IgD-negative memory B cell (primary cell): ENCODE results near the gene SPTBN5. TPM values are rescaled to one million over a fixed set of nuclear protein-coding genes. Genes with fewer than 3 reads are reported as not detected.

Source experiments
- H3K27ac Mint-ChIP-seq, 3 donors: one replicate each; pipeline ENCODE4 v1.8.0; 2020 to 2022; ENCODE audit warnings: mild to moderate bottlenecking in 3 of 3, mixed read lengths in 3 of 3, moderate library complexity in 1 of 3
- H3K27me3 Mint-ChIP-seq: one replicate; pipeline ENCODE4 v1.8.0; 2021; ENCODE audit warnings: mixed read lengths
- H3K36me3 Mint-ChIP-seq: one replicate; pipeline ENCODE4 v1.8.0; 2020; ENCODE audit warnings: mild to moderate bottlenecking, mixed read lengths
- H3K4me1 Mint-ChIP-seq, 3 donors: one replicate each; pipeline ENCODE4 v1.8.0; 2020 to 2022; ENCODE audit warnings: mixed read lengths in 3 of 3, mild to moderate bottlenecking in 1 of 3
- H3K4me3 Mint-ChIP-seq, 4 donors: one replicate each; pipeline ENCODE4 v1.8.0; 2020 to 2022; ENCODE audit warnings: mild to moderate bottlenecking in 4 of 4, mixed read lengths in 4 of 4, moderate library complexity in 3 of 4
- H3K9me3 Mint-ChIP-seq, 3 donors: one replicate each; pipeline ENCODE4 v1.8.0; 2020 to 2021; ENCODE audit warnings: mixed read lengths in 3 of 3, mild to moderate bottlenecking in 1 of 3
- polyA plus RNA-seq: library from polyadenylated mRNA; unstranded; fragments of 300-500 nt; fragmentation: Illumina TruSeq; gene quantifications from one replicate; pipeline ENCODE4 v1.2.3, GENCODE V29; 2021

SPTBN5 gene
- polyA plus RNA-seq, 1 donor from 2014 or later, result not detected

GRCh38 chr15:41806291-41807181, 87.3 kb downstream of the SPTBN5 start:
- no peaks in the 10 kb centered on the region for H3K9me3 Mint-ChIP-seq
- peaks cover 1% of the 10 kb centered on the region for H3K36me3 Mint-ChIP-seq
- H3K27me3 Mint-ChIP-seq, result no peaks in the 10 kb centered on the region
- peak overlapping the region in 1 of 4 donors; percentile 22 for H3K4me3 Mint-ChIP-seq
- H3K27ac Mint-ChIP-seq, result no peak overlapping the region
- peaks cover 5 to 6% (median 5%) of the 10 kb centered on the region in 3 donors for H3K4me1 Mint-ChIP-seq

GRCh38 chr15:41805711-41806110, 88.1 kb downstream of the SPTBN5 start:
- H3K4me1 Mint-ChIP-seq, result peaks cover 0 to 4% (median 0%) of the 10 kb centered on the region in 3 donors
- H3K36me3 Mint-ChIP-seq, result peaks cover 4% of the 10 kb centered on the region
- no peak overlapping the region for H3K27ac Mint-ChIP-seq
- no peak overlapping the region for H3K4me3 Mint-ChIP-seq
- H3K27me3 Mint-ChIP-seq, result no peaks in the 10 kb centered on the region
- no peaks in the 10 kb centered on the region for H3K9me3 Mint-ChIP-seq

DNA sequence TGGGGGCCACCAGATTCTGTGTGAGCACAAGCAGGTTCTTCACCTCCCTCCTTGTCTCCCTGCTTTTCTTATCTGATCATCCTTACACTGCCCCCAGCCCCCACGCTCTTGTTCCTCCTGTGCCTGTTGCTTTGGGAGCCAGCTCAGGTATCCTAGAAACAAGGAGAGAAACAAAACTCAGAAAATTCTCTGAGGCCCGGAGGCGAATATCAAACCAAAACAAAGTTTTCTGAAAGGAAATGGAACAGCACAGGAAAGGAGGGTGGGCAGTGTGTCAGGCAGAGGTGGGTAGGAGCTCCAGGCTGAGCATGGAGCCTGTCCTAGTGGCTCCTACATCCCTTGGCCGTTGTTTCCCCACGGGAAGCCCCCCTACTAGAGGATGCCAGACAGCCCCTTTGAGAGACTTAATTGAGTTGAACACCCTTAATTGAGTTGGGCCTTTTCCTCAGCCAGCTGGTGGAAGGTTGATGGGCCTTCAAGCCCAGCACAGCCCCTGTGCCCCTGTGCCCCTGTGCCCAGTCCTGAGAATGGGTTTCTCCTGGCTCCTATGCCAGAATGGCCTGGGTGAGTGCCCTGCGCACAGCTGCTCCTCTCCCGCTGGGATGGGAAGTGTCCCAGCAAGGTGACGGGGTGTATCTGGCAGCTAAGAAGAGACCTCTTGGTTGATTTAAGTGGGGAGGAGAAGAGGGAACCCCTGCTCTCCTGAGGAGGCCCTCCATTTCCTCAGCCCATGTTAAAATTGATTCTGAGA, 88.8 kb downstream of the SPTBN5 start:
- Mint-ChIP-seq H3K9me3 (no peaks in the 10 kb centered on the region), H3K27ac (no peak overlapping the region), H3K36me3 (peaks cover 7% of the 10 kb centered on the region), H3K27me3 (no peaks in the 10 kb centered on the region), H3K4me1 (peaks cover 0 to 3% (median 0%) of the 10 kb centered on the region in 3 donors), H3K4me3 (no peak overlapping the region)

- Mint-ChIP-seq H3K27ac (no peak overlapping the region), H3K9me3 (no peaks in the 10 kb centered on the region), H3K27me3 (no peaks in the 10 kb centered on the region), H3K4me3 (no peak overlapping the region), H3K36me3 (peaks cover 7% of the 10 kb centered on the region), H3K4me1 (no peaks in the 10 kb centered on the region)
Observed at GRCh38 chr15:41804361-41804760, 89.5 kb downstream of the SPTBN5 start.

GRCh38 chr15:41801850-41802455, 91.9 kb downstream of the SPTBN5 start:
- Mint-ChIP-seq H3K4me3 (no peak overlapping the region), H3K36me3 (peaks cover 7% of the 10 kb centered on the region), H3K4me1 (peaks cover 0 to 2% (median 0%) of the 10 kb centered on the region in 3 donors), H3K27me3 (no peaks in the 10 kb centered on the region), H3K9me3 (no peaks in the 10 kb centered on the region), H3K27ac (no peak overlapping the region)

- peaks cover 7% of the 10 kb centered on the region for H3K36me3 Mint-ChIP-seq
- no peaks in the 10 kb centered on the region for H3K27me3 Mint-ChIP-seq
- no peak overlapping the region for H3K27ac Mint-ChIP-seq
- H3K4me3 Mint-ChIP-seq, result no peak overlapping the region
- H3K4me1 Mint-ChIP-seq, result peaks cover 0 to 3% (median 2%) of the 10 kb centered on the region in 3 donors
- no peaks in the 10 kb centered on the region for H3K9me3 Mint-ChIP-seq
Observed at GRCh38 chr15:41801185-41801584, 92.7 kb downstream of the SPTBN5 start.

GRCh38 chr15:41799488-41799805, 94.4 kb downstream of the SPTBN5 start:
- Mint-ChIP-seq H3K4me3 (no peak overlapping the region), H3K9me3 (no peaks in the 10 kb centered on the region), H3K36me3 (peaks cover 7% of the 10 kb centered on the region), H3K4me1 (peaks cover 0 to 15% (median 5%) of the 10 kb centered on the region in 3 donors), H3K27me3 (no peaks in the 10 kb centered on the region), H3K27ac (peak overlapping the region in 1 of 3 donors; percentile 70)

- H3K4me3 Mint-ChIP-seq, result no peak overlapping the region
- H3K27ac Mint-ChIP-seq, result peak overlapping the region in 2 of 3 donors; percentile 70 to 71
- no peaks in the 10 kb centered on the region for H3K27me3 Mint-ChIP-seq
- H3K9me3 Mint-ChIP-seq, result no peaks in the 10 kb centered on the region
- peaks cover 7% of the 10 kb centered on the region for H3K36me3 Mint-ChIP-seq
- H3K4me1 Mint-ChIP-seq, result peaks cover 0 to 16% (median 5%) of the 10 kb centered on the region in 3 donors
Observed at GRCh38 chr15:41798607-41799487, 95.0 kb downstream of the SPTBN5 start.

Other genes with a start within 250 kb of the SPTBN5 start
- gene MGA, start 233.6 kb downstream of the SPTBN5 start, polyA plus RNA-seq, result 17.8 TPM
- gene MAPKBP1, start 119.6 kb downstream of the SPTBN5 start, polyA plus RNA-seq, result 2.7 TPM
- gene JMJD7, start 66.0 kb downstream of the SPTBN5 start, polyA plus RNA-seq, result 15.6 TPM
- 1.3 TPM for gene PLA2G4B, start 55.2 kb downstream of the SPTBN5 start, polyA plus RNA-seq
- gene EHD4, start 78.5 kb upstream of the SPTBN5 start, polyA plus RNA-seq, result 3.8 TPM
- not detected for gene PLA2G4E, start 127.0 kb upstream of the SPTBN5 start, polyA plus RNA-seq
- not detected for gene PLA2G4D, start 200.5 kb upstream of the SPTBN5 start, polyA plus RNA-seq